GM12878 (cell line): ENCODE measurements around the gene KCNMB2. TPM values are rescaled to one million over a fixed set of nuclear protein-coding genes. Genes with fewer than 3 reads are reported as not detected.
A peak's percentile ranks its signal among the peaks of the same experiment; 100 is the strongest.

Source experiments
- ATAC-seq: fragments of 200-7000 bp; cut with Tn5 transposase; 3 replicates; pipeline ENCODE4 v1.9.1; 2020; ENCODE audit warnings: mild to moderate bottlenecking, moderate library complexity
- BruUV-seq: library from RNA; stranded (reverse); fragments of 400-500 nt; replicated peaks from 2 replicates; lab custom pipeline; 2021; lab: Mats Ljungman, UMichigan
- CTCF ChIA-PET: fragments of 300-600 bp; sonication (Branson Sonifier 250); formaldehyde crosslinking; extraction: SDS; loops from one replicate; lab custom pipeline; 2021; ENCODE audit warnings: inconsistent platforms; lab: Yijun Ruan, JAX
- POLR2A ChIA-PET: fragments of 350-600 bp; formaldehyde crosslinking; extraction: SDS; loops from one replicate; lab custom pipeline; 2021; ENCODE audit warnings: inconsistent platforms; lab: Charles Lee
- RAD21 ChIA-PET: fragments of 300-600 bp; sonication (Branson Sonifier 250); formaldehyde crosslinking; loops from one replicate; lab custom pipeline; 2023; ENCODE audit warnings: antibody characterized with exemption; ENCODE audit not compliant: unreplicated experiment; lab: Charles Lee
- SMC1A ChIA-PET: fragments of 300-600 bp; sonication (Branson Sonifier 250); formaldehyde crosslinking; loops from one replicate; lab custom pipeline; 2023; ENCODE audit not compliant: unreplicated experiment, uncharacterized antibody; lab: Charles Lee
- DNase-seq: peaks from one replicate; pipeline ENCODE4 v3.0.0-alpha.2; 2011; ENCODE audit warnings: low read depth, low spot score
- FAIRE-seq: peaks from 3 replicates; lab custom pipeline; 2011; peaks lifted over from hg19 to GRCh38; lab: Jason Lieb, UNC
- H2AFZ ChIP-seq: 2 replicates; pipeline ENCODE4 v1.6.0; 2011; ENCODE audit warnings: low read depth, low read length, control low read depth; ENCODE audit not compliant: control insufficient read depth
- H3K27ac ChIP-seq: 2 replicates; pipeline ENCODE4 v1.5.1; 2011; ENCODE audit warnings: control low read depth; ENCODE audit not compliant: control insufficient read depth, insufficient read depth
- H3K27me3 ChIP-seq, 2 experiments: replicated peaks in 1 of 2; 2 replicates each; pipeline versions ENCODE4 v1.6.0 to v1.6.1; 2011; ENCODE audit warnings: low read length in 1 of 2; ENCODE audit not compliant: control insufficient read depth in 2 of 2, insufficient read depth in 2 of 2
- H3K36me3 ChIP-seq, 2 experiments: 2 replicates each; pipeline ENCODE4 v1.5.1; 2011; ENCODE audit warnings: low read length in 1 of 2; ENCODE audit not compliant: control insufficient read depth in 2 of 2, insufficient read depth in 2 of 2
- H3K4me1 ChIP-seq: 2 replicates; pipeline ENCODE4 v1.6.1; 2011; ENCODE audit warnings: mild to moderate bottlenecking, low read length, moderate library complexity, mixed read lengths; ENCODE audit not compliant: control insufficient read depth, insufficient read depth
- H3K4me2 ChIP-seq: 2 replicates; pipeline ENCODE4 v1.6.0; 2011; ENCODE audit warnings: control low read depth; ENCODE audit not compliant: control insufficient read depth, insufficient read depth
- H3K4me3 ChIP-seq: fragments of 200-600 bp; sonication (generic); 2 replicates; pipeline ENCODE4 v1.5.1; 2016
- H3K79me2 ChIP-seq: 2 replicates; pipeline ENCODE4 v1.6.0; 2011; ENCODE audit warnings: low read length; ENCODE audit not compliant: control insufficient read depth, insufficient read depth
- H3K9ac ChIP-seq: 2 replicates; pipeline ENCODE4 v1.8.0; 2011; ENCODE audit warnings: low read length, control low read depth, mixed read lengths; ENCODE audit not compliant: control insufficient read depth, insufficient read depth
- H3K9me3 ChIP-seq: replicated peaks from 3 replicates; pipeline ENCODE4 v1.5.1; 2011; ENCODE audit warnings: mild to moderate bottlenecking, low read length; ENCODE audit not compliant: control insufficient read depth, insufficient read depth
- H4K20me1 ChIP-seq: 2 replicates; pipeline ENCODE4 v1.6.0; 2011; ENCODE audit not compliant: control insufficient read depth, insufficient read depth
- ATF2 ChIP-seq: IDR thresholded peaks from 2 replicates; pipeline ENCODE4 v1.6.1; 2012; ENCODE audit warnings: low read length, inconsistent platforms
- EGR1 ChIP-seq, 2 experiments: IDR thresholded peaks; 1 replicate in 1 of 2; 2 replicates in 1 of 2; pipeline ENCODE4 v1.6.1; 2011 to 2012; ENCODE audit warnings: low read depth in 2 of 2, low read length in 2 of 2, borderline replicate concordance in 1 of 2, mild to moderate bottlenecking in 1 of 2, moderate library complexity in 1 of 2
- ESRRA ChIP-seq: IDR thresholded peaks from 2 replicates; pipeline ENCODE4 v1.6.1; 2012; ENCODE audit warnings: mild to moderate bottlenecking, low read length, improper control_type of control experiment
- FOXK2 ChIP-seq: fragments of 450-650 bp; IDR thresholded peaks from 2 replicates; pipeline ENCODE4 v1.6.1; 2017; ENCODE audit warnings: mild to moderate bottlenecking, moderate library complexity
- GATAD2B ChIP-seq: fragments of 450-650 bp; conservative IDR thresholded peaks from 2 replicates; pipeline ENCODE4 v1.6.1; 2017; ENCODE audit warnings: low read depth, mild to moderate bottlenecking, moderate library complexity
- NFIC ChIP-seq: IDR thresholded peaks from 2 replicates; pipeline ENCODE4 v1.6.1; 2012; ENCODE audit warnings: low read depth, mild to moderate bottlenecking, inconsistent platforms, low read length, moderate library complexity
- SPI1 ChIP-seq: IDR thresholded peaks from 2 replicates; pipeline ENCODE4 v1.6.1; 2011; ENCODE audit warnings: low read depth, mild to moderate bottlenecking, low read length, moderate library complexity, borderline replicate concordance; ENCODE audit not compliant: insufficient read depth
- TARDBP ChIP-seq: IDR thresholded peaks from 2 replicates; pipeline ENCODE4 v1.6.1; 2016; ENCODE audit warnings: borderline replicate concordance
- ZBTB33 ChIP-seq: fragments of 450-650 bp; IDR thresholded peaks from 2 replicates; pipeline ENCODE4 v1.6.1; 2017; ENCODE audit warnings: mild to moderate bottlenecking
- ZNF207 ChIP-seq: fragments of 450-650 bp; IDR thresholded peaks from 2 replicates; pipeline ENCODE4 v1.6.1; 2014; ENCODE audit warnings: antibody characterized with exemption, mild to moderate bottlenecking, borderline replicate concordance
- WGBS: methylation state at CpG from one replicate; pipeline ENCODE4 v1.1.6; 2016; ENCODE audit warnings: low lambda C conversion rate; ENCODE audit not compliant: insufficient replicate concordance, insufficient coverage; ENCODE audit errors: missing lambda C conversion rate; 5-methylcytosine and 5-hydroxymethylcytosine counted together
- in situ Hi-C: fragments of 300-500 bp; cut with MboI; formaldehyde crosslinking; loops from 9 replicates; pipeline ENCODE4 v1.14.3; 2018; ENCODE audit warnings: mixed read lengths
- intact Hi-C: fragments of 100-400 bp; cut with micrococcal nuclease; formaldehyde crosslinking; loops from one replicate; pipeline ENCODE4 v1.14.2; 2022; ENCODE audit not compliant: unreplicated experiment
- polyA plus RNA-seq, 11 experiments: library from polyadenylated mRNA; depleted of rRNA in 4 of 11; unstranded in 6 of 11; stranded (reverse) in 5 of 11; fragments of >200 nt; fragmentation: Nextera tagmentation in 4 of 11; fragmentation: Illumina TruSeq in 1 of 11; extraction: Ambion mirVana in 4 of 11; extraction: Trizol in 1 of 11; gene quantifications; 1 replicate in 1 of 11; 2 replicates in 10 of 11; pipeline versions ENCODE4 v1.2.1 to v1.2.3, GENCODE V29; 2011 to 2016; ENCODE audit warnings: inconsistent platforms in 2 of 11, missing spikeins in 2 of 11, low read depth in 1 of 11
- total RNA-seq, 4 experiments: library from RNA; depleted of rRNA in 3 of 4; stranded (reverse); fragments of >200 nt in 3 of 4; fragmentation: Illumina TruSeq in 1 of 4; extraction: Trizol in 1 of 4; gene quantifications; 2 replicates each; pipeline versions ENCODE4 v1.2.1 to v1.2.3, GENCODE V29; 2013 to 2021

The KCNMB2 gene
- total and polyA plus RNA-seq, 10 of the 15 experiments (the other 5 are each of a cell fraction or from before 2014, with no cell fraction given), result 0.22 to 18.8 (median 11.0) TPM

GRCh38 chr3:178705925-178706324 lies 169.7 kb downstream of the KCNMB2 start (continued):
- TF ChIP-seq ATF2 (0 out of 2 replicates have a peak, but pooled peaks have one; percentile 13), FOXK2 (no peak), EGR1 (IDR thresholded peaks at IDR 0.05; ENCODE audit: borderline replicate concordance in 1 of 2, low read depth in 2 of 2, low read length in 2 of 2) (peak in 1 of 2 experiments; percentile 45; a peak in 1 of 3 replicates), NFIC (0 out of 2 replicates have a peak, but pooled peaks have one; percentile 24)

DNA sequence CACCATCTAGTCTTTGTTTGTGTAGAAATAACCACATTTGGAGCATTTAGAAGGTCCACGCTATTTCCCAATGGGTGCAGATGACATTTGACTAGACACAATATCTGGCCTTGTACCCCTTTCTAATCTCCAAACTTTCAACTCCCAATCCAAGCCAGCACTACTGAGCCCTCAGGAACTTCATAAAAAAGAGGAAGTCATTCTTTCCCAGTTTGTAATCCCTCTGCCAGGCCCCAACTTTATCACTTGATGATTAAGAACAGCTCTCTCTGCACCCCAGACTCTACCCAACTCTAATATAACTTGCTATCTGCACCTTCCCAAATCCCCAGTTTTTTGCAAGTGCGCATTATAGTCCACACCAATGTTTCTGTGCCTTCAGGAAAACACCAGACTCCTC lies 170.2 kb downstream of the KCNMB2 start:
- Histone ChIP-seq H2AFZ (no peak overlapping the region), H3K4me2 (no peak overlapping the region), H3K36me3 (no peaks in the 10 kb centered on the region), H3K79me2 (no peaks in the 10 kb centered on the region), H3K9me3 (no peaks in the 10 kb centered on the region; the same call in 1 of the 3 replicates), H3K27me3 (no peaks in the 10 kb centered on the region), H3K27ac (no peak overlapping the region), H3K4me1 (peaks cover 10% of the 10 kb centered on the region), H3K9ac (no peak overlapping the region), H3K4me3 (no peak overlapping the region), H4K20me1 (no peaks in the 10 kb centered on the region)
- no peak for TF ChIP-seq ESRRA
- peak; percentile 64 for TF ChIP-seq SPI1
- no peak for TF ChIP-seq TARDBP
- TF ChIP-seq ZBTB33, result no peak
- no peak for TF ChIP-seq GATAD2B
- TF ChIP-seq ZNF207, result no peak
- no TSS peak for BruUV-seq
- no peak for FAIRE-seq
- ChIA-PET RAD21 (interaction anchor here (0.9 kb wide), 1 partner anchor 25 kb away, joined by 3 read pairs; no protein-coding TSS in a partner anchor), CTCF (interaction anchor here (0.6 to 1.3 kb wide), 2 partner anchors 9 to 27 kb away, joined by 3 to 4 read pairs; no protein-coding TSS in a partner anchor), POLR2A (no interaction called here), SMC1A (interaction anchor here (0.6 to 2.0 kb wide), 5 partner anchors 11 to 203 kb away, joined by 3 to 5 read pairs (median 3); no protein-coding TSS in a partner anchor)
- in situ Hi-C loops (no loop called here), intact Hi-C loops (no loop called here)
- no peak for DNase-seq
- WGBS, result 93% methylated on average over 2 of the region's 2 CpGs
- ATAC-seq, result no peak
